Breast epithelium (tissue), 4 donors: ENCODE results near the gene DAB1. TPM values are rescaled to one million over a fixed set of nuclear protein-coding genes. Genes with fewer than 3 reads are reported as not detected.

Experiments used
- DNase-seq, 2 donors: peaks; one replicate each; pipeline ENCODE4 v3.0.0-alpha.2; 2019; ENCODE audit warnings: low spot score in 2 of 2
- H3K27ac ChIP-seq, 2 donors: fragments of 200-600 bp; sonication (generic) in 1 of 2; one replicate each; pipeline ENCODE4 v1.5.1; 2016 to 2019; ENCODE audit warnings: mild to moderate bottlenecking in 1 of 2
- H3K27me3 ChIP-seq, 2 donors: fragments of 200-600 bp; sonication (generic) in 1 of 2; one replicate each; pipeline versions ENCODE4 v1.5.1 to v1.6.0; 2017 to 2019; ENCODE audit warnings: control low read depth in 1 of 2, mild to moderate bottlenecking in 1 of 2
- H3K36me3 ChIP-seq: fragments of 200-600 bp; one replicate; pipeline ENCODE4 v1.5.1; 2019
- H3K4me1 ChIP-seq, 2 donors: fragments of 200-600 bp; sonication (generic); one replicate each; pipeline ENCODE4 v1.5.1; 2016 to 2019; ENCODE audit warnings: control low read depth in 1 of 2
- H3K4me3 ChIP-seq, 3 donors: fragments of 200-600 bp; sonication (generic); 1 replicate in 2 of 3; 2 replicates in 1 of 3; pipeline ENCODE4 v1.5.1; 2016 to 2019; ENCODE audit warnings: mild to moderate bottlenecking in 3 of 3, moderate library complexity in 2 of 3
- H3K9me3 ChIP-seq, 2 donors: fragments of 200-600 bp; sonication (generic) in 1 of 2; one replicate each; pipeline ENCODE4 v1.5.1; 2016 to 2019; ENCODE audit warnings: control low read depth in 1 of 2
- CTCF ChIP-seq, 3 donors: fragments of 450-650 bp; IDR thresholded peaks; one replicate each; pipeline ENCODE4 v1.5.1; 2016 to 2017; ENCODE audit warnings: antibody characterized with exemption in 3 of 3, mild to moderate bottlenecking in 3 of 3, moderate library complexity in 3 of 3
- POLR2A ChIP-seq: fragments of 450-650 bp; IDR thresholded peaks from one replicate; pipeline ENCODE4 v1.6.1; 2016; ENCODE audit warnings: antibody characterized with exemption, mild to moderate bottlenecking, moderate library complexity
- POLR2AphosphoS5 ChIP-seq, 3 donors: sonication (generic); formaldehyde crosslinking; IDR thresholded peaks; one replicate each; pipeline ENCODE4 v1.6.1; 2017; ENCODE audit warnings: antibody characterized with exemption in 3 of 3
- intact Hi-C: fragments of 100-400 bp; cut with DNase I; formaldehyde crosslinking; loops from one replicate; pipeline ENCODE4 v1.15.1; 2023; ENCODE audit warnings: low total_unique reads
- total RNA-seq, 3 donors: library from RNA; depleted of rRNA; stranded (reverse); fragments of >200 nt; gene quantifications; one replicate each; pipeline ENCODE4 v1.1.0, GENCODE V29; 2016

The DAB1 gene
- total RNA-seq, 3 donors from 2014 or later, result 0.48 to 0.66 (median 0.59) TPM

GRCh38 chr1:57122031-57122430, 301.8 kb downstream of the DAB1 start:
- Histone ChIP-seq H3K9me3 (no peaks in the 10 kb centered on the region), H3K4me1 (no peaks in the 10 kb centered on the region), H3K4me3 (no peak overlapping the region), H3K27me3 (no peaks in the 10 kb centered on the region), H3K36me3 (no peaks in the 10 kb centered on the region), H3K27ac (no peak overlapping the region)
- no peak for DNase-seq
- intact Hi-C loops, result no loop called here
- TF ChIP-seq POLR2AphosphoS5 (IDR thresholded peaks at IDR 0.05), result no peak

GRCh38 chr1:57118948-57119603, 304.8 kb downstream of the DAB1 start:
- intact Hi-C loops, result no loop called here
- no peak for DNase-seq
- H3K4me3 ChIP-seq, result no peak overlapping the region
- no peaks in the 10 kb centered on the region for H3K36me3 ChIP-seq
- no peak overlapping the region for H3K27ac ChIP-seq
- H3K4me1 ChIP-seq, result no peaks in the 10 kb centered on the region
- no peaks in the 10 kb centered on the region for H3K27me3 ChIP-seq
- TF ChIP-seq CTCF (IDR thresholded peaks at IDR 0.05) (no peak), POLR2AphosphoS5 (IDR thresholded peaks at IDR 0.05) (no peak), POLR2A (no peak)
- H3K9me3 ChIP-seq, result no peaks in the 10 kb centered on the region

- no peak overlapping the region for H3K27ac ChIP-seq
- no peaks in the 10 kb centered on the region for H3K4me1 ChIP-seq
- H3K9me3 ChIP-seq, result no peaks in the 10 kb centered on the region
- no peak for TF ChIP-seq POLR2AphosphoS5 (IDR thresholded peaks at IDR 0.05)
- TF ChIP-seq POLR2A, result no peak
- TF ChIP-seq CTCF (IDR thresholded peaks at IDR 0.05), result no peak
- intact Hi-C loops, result no loop called here
- H3K4me3 ChIP-seq, result no peak overlapping the region
- no peaks in the 10 kb centered on the region for H3K27me3 ChIP-seq
- no peak for DNase-seq
- no peaks in the 10 kb centered on the region for H3K36me3 ChIP-seq
These were observed 306.1 kb downstream of the DAB1 start for GRCh38 chr1:57117753-57118152.

- H3K36me3 ChIP-seq, result no peaks in the 10 kb centered on the region
- no peak overlapping the region for H3K4me3 ChIP-seq
- H3K4me1 ChIP-seq, result no peaks in the 10 kb centered on the region
- H3K9me3 ChIP-seq, result no peaks in the 10 kb centered on the region
- intact Hi-C loops, result no loop called here
- no peak for TF ChIP-seq POLR2A
- no peak for TF ChIP-seq CTCF (IDR thresholded peaks at IDR 0.05)
- TF ChIP-seq POLR2AphosphoS5 (IDR thresholded peaks at IDR 0.05), result no peak
- H3K27me3 ChIP-seq, result no peaks in the 10 kb centered on the region
- H3K27ac ChIP-seq, result no peak overlapping the region
- no peak for DNase-seq
These were observed 307.0 kb downstream of the DAB1 start for GRCh38 chr1:57116871-57117270.

GRCh38 chr1:57115030-57115614, 308.7 kb downstream of the DAB1 start:
- TF ChIP-seq CTCF (IDR thresholded peaks at IDR 0.05) (no peak), POLR2A (no peak), POLR2AphosphoS5 (IDR thresholded peaks at IDR 0.05) (no peak)
- no peaks in the 10 kb centered on the region for H3K27me3 ChIP-seq
- H3K4me3 ChIP-seq, result no peak overlapping the region
- intact Hi-C loops, result no loop called here
- H3K4me1 ChIP-seq, result no peaks in the 10 kb centered on the region
- no peak for DNase-seq
- no peaks in the 10 kb centered on the region for H3K36me3 ChIP-seq
- H3K9me3 ChIP-seq, result no peaks in the 10 kb centered on the region
- no peak overlapping the region for H3K27ac ChIP-seq
